Heart left ventricle (tissue), 16 donors: ENCODE results near the gene CHERP. TPM values are rescaled to one million over a fixed set of nuclear protein-coding genes. Genes with fewer than 3 reads are reported as not detected.

Source experiments
- ATAC-seq, 4 donors: fragments of 200-7000 bp; cut with Tn5 transposase; one replicate each; pipeline ENCODE4 v1.9.1; 2020 to 2022; ENCODE audit warnings: moderate library complexity in 4 of 4, mild to moderate bottlenecking in 3 of 4, moderate number of reproducible peaks in 1 of 4
- DNase-seq, 5 donors: peaks; one replicate each; pipeline ENCODE4 v3.0.0-alpha.2; 2020
- H3K27ac ChIP-seq, 12 donors: fragments of 200-600 bp; sonication (generic) in 4 of 12; one replicate each; pipeline versions ENCODE4 v1.5.0 to v1.8.0; 2016 to 2022; ENCODE audit warnings: mild to moderate bottlenecking in 2 of 12
- H3K27me3 ChIP-seq, 9 donors: fragments of 200-600 bp; sonication (generic) in 2 of 9; one replicate each; pipeline versions ENCODE4 v1.5.1 to v1.8.0; 2016 to 2022; ENCODE audit warnings: mild to moderate bottlenecking in 3 of 9
- H3K36me3 ChIP-seq, 9 donors: fragments of 200-600 bp; sonication (generic) in 2 of 9; one replicate each; pipeline versions ENCODE4 v1.5.0 to v1.8.0; 2018 to 2022; ENCODE audit warnings: mild to moderate bottlenecking in 2 of 9
- H3K4me1 ChIP-seq, 12 donors: fragments of 200-600 bp; sonication (generic) in 4 of 12; one replicate each; pipeline versions ENCODE4 v1.5.0 to v1.8.0; 2016 to 2022; ENCODE audit warnings: mild to moderate bottlenecking in 3 of 12
- H3K4me3 ChIP-seq, 12 donors: fragments of 200-600 bp; sonication (generic) in 4 of 12; one replicate each; pipeline versions ENCODE4 v1.5.0 to v1.8.0; 2017 to 2022; ENCODE audit warnings: mild to moderate bottlenecking in 9 of 12, moderate library complexity in 4 of 12
- H3K9me3 ChIP-seq, 12 donors: fragments of 200-600 bp; sonication (generic) in 4 of 12; one replicate each; pipeline versions ENCODE4 v1.5.0 to v1.8.0; 2016 to 2022; ENCODE audit warnings: mild to moderate bottlenecking in 1 of 12
- CTCF ChIP-seq, 12 donors: fragments of 200-600 bp; sonication (generic) in 4 of 12; IDR thresholded peaks; one replicate each; pipeline versions ENCODE4 v1.5.0 to v1.8.0; 2018 to 2022; ENCODE audit warnings: antibody characterized with exemption in 12 of 12, mild to moderate bottlenecking in 5 of 12
- POLR2A ChIP-seq, 2 donors: fragments of 450-650 bp; IDR thresholded peaks; one replicate each; pipeline ENCODE4 v1.6.1; 2017; ENCODE audit warnings: antibody characterized with exemption in 2 of 2, mild to moderate bottlenecking in 2 of 2, moderate library complexity in 2 of 2
- WGBS, 4 donors: extraction: QIAGEN DNeasy Blood & Tissue Kit in 2 of 4; methylation state at CpG; one replicate each; pipeline versions ENCODE4 v1.1.5 to v1.1.7; 2013 to 2018; 5-methylcytosine and 5-hydroxymethylcytosine counted together
- intact Hi-C, 10 donors: fragments of 100-400 bp; cut with DNase I; formaldehyde crosslinking; loops; one replicate each; pipeline versions ENCODE4 v1.11.1 to v1.14.2; 2022
- polyA plus RNA-seq, 2 donors: library from polyadenylated mRNA; stranded (reverse); fragments of 200-250 nt; gene quantifications; one replicate each; pipeline ENCODE4 v1.2.3, GENCODE V29; 2013
- total RNA-seq, 9 donors: library from RNA; depleted of rRNA in 2 of 9; stranded (reverse); fragments of >200 nt in 2 of 9; fragmentation: NEBNext Ultra II Directional in 3 of 9; extraction: Animal tissue kit (Norgen Biotek cat#: 25700) in 3 of 9; gene quantifications; one replicate each; pipeline versions ENCODE4 v1.1.0 to v1.2.4, GENCODE V29; 2016 to 2023
- donor health status: ischemic (EF 13 %, LVEDD 7.1; RV severe dilation, severe dysfunction).
- donor health status: healthy with polysubstance abuse.
- donor health status: DM: no; HTN: yes; CAD: no.
- donor health status: DM: no; HTN: no; CAD: no.
- donor health status: ischemic (EF 25% LVEDD 6.9; RV normal size, moderate dysfunction).
- donor health status: ischemic (EF 25% LVEDD 5.7; RV mildly dilated, moderate dysfunction).
- donor health status: healthy.
- donor health status: DM: yes; HTN: yes; CAD: no.
- donor health status: ischemic (EF 35%, LVEDD 5.7; RV mildly dilated, moderate dysfunction).
- donor health status: nonischemic (EF 11% LVEDD 7.7; RV severe dilation, severe dysfunction).
- donor health status: DM: yes; HTN: yes; CAD: no.
- donor health status: PGD.
- donor health status: ischemic (EF 29% LVEDD 5.4; RV normal size, mild dysfunction).
- donor health status: nonischemic (EF 23%, LVEDD 6.1; RV moderate dilation, normal function).

The CHERP gene
- total and polyA plus RNA-seq, 11 donors: 5.7 to 24.6 (median 16.1) TPM

- no peak for TF ChIP-seq POLR2A (IDR thresholded peaks at IDR 0.05)
- TF ChIP-seq CTCF (IDR thresholded peaks at IDR 0.05): no peak
- ATAC-seq: no peak
- peak overlapping the region; percentile 72 to 98 (median 92) for H3K4me3 ChIP-seq
- peaks cover 0 to 7% (median 0%) of the 10 kb centered on the region in 12 donors for H3K9me3 ChIP-seq
- H3K4me1 ChIP-seq: peaks cover 6 to 63% (median 42%) of the 10 kb centered on the region in 12 donors
- H3K36me3 ChIP-seq: no peaks in the 10 kb centered on the region
- no peak for DNase-seq
- intact Hi-C loops: no loop called here
- H3K27me3 ChIP-seq: no peaks in the 10 kb centered on the region
- WGBS, 4 donors: 20 to 24% (median 21%) methylated on average over 7 of the region's 7 CpGs
- H3K27ac ChIP-seq: peak overlapping the region in 11 of 12 donors; percentile 21 to 94 (median 88)
These were observed 71.7 kb downstream of the CHERP start for GRCh38 chr19:16470541-16470910.

Other genes with a start within 250 kb of the CHERP start
- 10 to 100 TPM; 28.0 to 87.2 (median 45.0) TPM for gene KLF2, start 217.6 kb downstream of the CHERP start, total RNA-seq
- 10 to 100 TPM; 14.4 to 24.2 TPM for gene KLF2, start 217.6 kb downstream of the CHERP start, polyA plus RNA-seq
- gene EPS15L1, start 70.5 kb downstream of the CHERP start, total RNA-seq: 10 to 100 TPM; 24.5 to 70.1 (median 55.7) TPM
- gene EPS15L1, start 70.5 kb downstream of the CHERP start, polyA plus RNA-seq: 10 to 100 TPM; 50.0 to 56.9 TPM
- gene CALR3, start 46.3 kb downstream of the CHERP start, total RNA-seq: not detected
- not detected for gene CALR3, start 46.3 kb downstream of the CHERP start, polyA plus RNA-seq
- gene C19orf44, start 46.0 kb downstream of the CHERP start, total RNA-seq: 1 to 10 TPM; 1.6 to 4.8 (median 3.3) TPM
- 1 to 10 TPM; 1.9 to 4.8 TPM for gene C19orf44, start 46.0 kb downstream of the CHERP start, polyA plus RNA-seq
- gene SLC35E1, start 30.0 kb upstream of the CHERP start, total RNA-seq: 10 to 100 TPM; 20.4 to 44.0 (median 24.0) TPM
- gene SLC35E1, start 30.0 kb upstream of the CHERP start, polyA plus RNA-seq: 10 to 100 TPM; 21.2 to 33.9 TPM
- 1 to 10 TPM; 3.6 to 7.5 (median 4.6) TPM for gene MED26, start 85.8 kb upstream of the CHERP start, total RNA-seq
- gene MED26, start 85.8 kb upstream of the CHERP start, polyA plus RNA-seq: 1 to 10 TPM; 4.3 to 5.6 TPM
- 10 to 100 TPM; 27.1 to 52.6 (median 45.2) TPM for gene SMIM7, start 117.7 kb upstream of the CHERP start, total RNA-seq
- gene SMIM7, start 117.7 kb upstream of the CHERP start, polyA plus RNA-seq: 10 to 100 TPM; 44.6 to 73.1 TPM
- gene TMEM38A, start 118.7 kb upstream of the CHERP start, total RNA-seq: 10 to 100 TPM; 13.7 to 37.3 (median 27.2) TPM
- gene TMEM38A, start 118.7 kb upstream of the CHERP start, polyA plus RNA-seq: 10 to 100 TPM; 26.6 to 47.4 TPM
- gene NWD1, start 177.4 kb upstream of the CHERP start, total RNA-seq: under 1 TPM in 2 of 9 donors, not detected in 7; 0.04 to 0.05 TPM
- under 1 TPM; 0.03 to 0.04 TPM for gene NWD1, start 177.4 kb upstream of the CHERP start, polyA plus RNA-seq